Dermis lymphatic vessel endothelial cell (primary cell): Measurements from ENCODE around the gene MRRF. TPM values are rescaled to one million over a fixed set of nuclear protein-coding genes. Genes with fewer than 3 reads are reported as not detected.

Experiments
- total RNA-seq: library from RNA; depleted of rRNA; stranded (reverse); fragments of >200 nt; gene quantifications from 2 replicates; pipeline ENCODE4 v1.2.1, GENCODE V29; 2014

MRRF gene
- 34.5 and 43.1 TPM in 2 replicates for total RNA-seq

DNA sequence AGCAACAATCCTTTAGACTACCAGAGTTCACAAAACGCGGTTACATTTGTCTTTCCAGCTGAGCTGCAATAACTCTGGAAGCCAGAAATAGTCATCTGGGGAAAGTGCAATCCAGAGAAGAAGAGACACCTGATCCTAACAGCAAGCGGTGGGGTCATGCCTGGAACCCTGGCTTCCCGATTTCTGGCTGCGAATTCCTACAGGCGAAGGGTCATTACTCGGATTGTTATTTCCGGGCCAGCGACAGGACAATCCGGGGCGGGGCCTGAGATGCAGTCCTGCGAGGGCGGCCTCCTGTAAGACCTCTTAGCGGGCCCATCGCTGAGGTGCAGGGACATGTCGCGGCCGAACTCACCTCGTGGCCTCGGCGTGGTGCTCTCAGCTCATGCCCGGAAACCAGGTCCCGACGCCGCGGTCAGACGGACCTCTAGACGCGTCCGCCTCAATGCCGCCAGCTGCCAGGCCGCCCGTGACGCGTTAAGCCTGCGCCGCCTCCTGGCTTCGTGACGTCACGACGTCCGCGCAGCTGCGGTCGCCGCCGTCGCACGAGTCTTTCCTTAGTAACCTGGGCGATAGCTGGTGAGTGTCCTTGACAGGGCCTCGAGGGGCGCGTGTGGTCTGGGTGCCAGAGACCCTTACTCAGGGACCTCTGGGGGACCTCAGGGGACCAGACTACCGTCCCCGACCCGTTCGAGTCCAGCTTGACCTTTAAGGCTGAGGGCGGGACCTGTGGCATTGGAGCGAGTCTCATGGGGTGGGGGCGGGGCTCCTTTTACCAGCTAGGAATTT, at the start of gene MRRF, which contains the start of gene RBM18:
TSS of gene MRRF (plus strand) at position 523 of the 789 bp plus-strand sequence. CDS start 6,010 bp downstream, outside the sequence.
TSS of gene RBM18 (minus strand) at position 481 of the 789 bp plus-strand sequence. CDS start 3,348 bp downstream, outside the sequence.

GRCh38 chr9:122228568-122229484, 35.9 kb upstream of the MRRF start, which contains the start of gene LHX6:
LHX6 (minus strand) TSS chr9:122228957; CDS start chr9:122228740, 217 bp downstream.

DNA sequence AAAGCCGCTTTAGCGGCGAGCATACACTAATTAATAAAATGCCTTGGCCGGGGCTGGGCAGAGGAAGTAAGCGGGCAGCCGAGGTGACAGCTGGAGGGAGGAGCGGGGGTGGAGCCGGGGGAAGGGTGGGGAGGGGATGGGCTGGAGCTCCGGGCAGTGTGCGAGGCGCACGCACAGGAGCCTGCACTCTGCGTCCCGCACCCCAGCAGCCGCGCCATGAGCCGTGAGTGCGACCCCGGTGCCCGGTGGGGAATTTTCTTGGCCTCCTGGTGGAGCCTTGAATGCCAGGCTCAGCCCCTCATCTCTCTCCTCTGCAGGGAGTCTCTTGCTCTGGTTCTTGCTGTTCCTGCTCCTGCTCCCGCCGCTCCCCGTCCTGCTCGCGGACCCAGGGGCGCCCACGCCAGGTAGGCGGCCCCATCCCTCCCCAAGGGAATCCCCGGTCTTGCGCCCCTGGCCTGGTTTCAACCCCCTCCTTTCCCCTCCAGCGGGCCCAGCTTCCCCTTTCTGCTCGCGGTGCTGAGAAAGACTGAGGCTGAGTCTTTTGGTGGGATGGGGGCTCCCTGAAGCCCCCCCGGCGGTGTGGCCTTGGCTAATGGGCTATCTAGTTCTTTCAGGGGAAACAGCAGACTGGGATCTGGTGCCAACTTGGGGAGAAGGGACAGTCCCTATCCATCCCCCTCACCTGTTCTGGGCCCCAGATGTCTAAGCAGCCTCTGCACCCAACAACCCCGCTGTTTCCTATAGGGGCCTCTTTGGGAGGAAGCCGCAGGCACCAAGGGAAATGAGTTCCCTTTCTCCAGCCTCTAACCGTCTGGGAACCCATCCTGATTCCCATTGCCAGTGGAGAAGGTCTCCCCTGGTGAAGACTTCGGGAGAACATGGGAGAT, 106.4 kb downstream of the MRRF start, which contains the start of gene PTGS1:
TSS of gene PTGS1 (plus strand) at position 156 of the 887 bp plus-strand sequence. CDS start at position 217, 61 bp downstream.

Other genes with a start within 250 kb of the MRRF start
- gene TTLL11, start 171.6 kb upstream of the MRRF start, total RNA-seq: 1.6 and 2.7 TPM in 2 replicates
- 29.9 and 38.8 TPM in 2 replicates for gene NDUFA8, start 105.1 kb upstream of the MRRF start, total RNA-seq
- gene MORN5, start 105.0 kb upstream of the MRRF start, total RNA-seq: not detected in 2 replicates
- gene LHX6, start 35.9 kb upstream of the MRRF start, total RNA-seq: 0.09 and 0.22 TPM in 2 replicates
- gene RBM18, start within 50 bp of the MRRF start, total RNA-seq: 4.2 and 7.6 TPM in 2 replicates
- 0.76 and 1.5 TPM in 2 replicates for gene PTGS1, start 106.1 kb downstream of the MRRF start, total RNA-seq
- not detected in 2 replicates for gene OR1J1, start 213.0 kb downstream of the MRRF start, total RNA-seq
- not detected in 2 replicates for gene OR1J2, start 245.9 kb downstream of the MRRF start, total RNA-seq